HG03095 (cell line): ENCODE measurements around the gene BTF3L4.
"Not testable (repeated sequence)": the region's sequence is repeated elsewhere in the genome, so short reads cannot be mapped to it uniquely, and the experiment has no call there.

Experiments used
- ATAC-seq: cut with Tn5 transposase; IDR thresholded peaks from one replicate; pipeline ENCODE4 v1.9.1; 2021; ENCODE audit warnings: moderate library complexity; ENCODE audit not compliant: unreplicated experiment

Gene BTF3L4

DNA sequence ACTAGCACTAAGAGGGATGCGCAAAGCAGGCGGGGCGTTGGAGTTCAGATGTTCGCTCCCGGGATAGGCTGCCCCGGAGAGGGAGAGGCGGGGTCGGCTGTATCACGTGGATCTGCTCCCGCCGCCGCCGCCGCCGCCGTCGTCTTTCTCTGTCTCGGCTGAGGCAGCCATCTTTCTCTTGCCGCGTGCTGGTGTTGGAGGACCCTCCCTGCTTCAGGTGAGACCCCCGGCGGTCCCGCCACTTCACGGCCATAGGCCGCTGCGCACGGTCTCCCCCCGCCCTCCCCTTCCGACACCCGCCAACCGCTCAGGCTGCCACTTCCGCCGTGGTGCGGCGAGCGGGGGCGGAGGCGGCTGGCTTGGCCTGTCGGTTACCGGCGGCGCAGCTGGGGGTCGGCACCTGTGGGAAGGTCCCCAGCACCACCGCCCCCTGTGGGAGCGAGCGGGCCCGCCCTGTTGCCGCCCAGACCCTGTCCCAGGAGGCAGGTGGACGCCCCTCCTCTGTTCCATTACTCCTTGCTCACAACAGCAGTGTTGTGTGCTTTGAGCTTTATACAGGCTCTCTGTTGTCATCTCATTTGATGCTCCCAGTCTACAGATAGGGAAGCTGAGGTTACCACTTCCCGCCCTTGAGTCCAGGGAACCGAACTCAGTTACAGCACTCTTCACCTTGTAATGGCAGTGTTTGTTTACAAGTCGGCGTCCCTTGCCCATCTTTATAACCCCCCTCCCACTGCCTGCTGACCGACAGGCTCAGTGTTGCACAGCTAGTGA is at the start of gene BTF3L4:
BTF3L4 (plus strand) TSS at position 133 of the 774 bp plus-strand sequence. CDS start 3,553 bp downstream, outside the sequence.
- peak; percentile 69 for ATAC-seq

DNA sequence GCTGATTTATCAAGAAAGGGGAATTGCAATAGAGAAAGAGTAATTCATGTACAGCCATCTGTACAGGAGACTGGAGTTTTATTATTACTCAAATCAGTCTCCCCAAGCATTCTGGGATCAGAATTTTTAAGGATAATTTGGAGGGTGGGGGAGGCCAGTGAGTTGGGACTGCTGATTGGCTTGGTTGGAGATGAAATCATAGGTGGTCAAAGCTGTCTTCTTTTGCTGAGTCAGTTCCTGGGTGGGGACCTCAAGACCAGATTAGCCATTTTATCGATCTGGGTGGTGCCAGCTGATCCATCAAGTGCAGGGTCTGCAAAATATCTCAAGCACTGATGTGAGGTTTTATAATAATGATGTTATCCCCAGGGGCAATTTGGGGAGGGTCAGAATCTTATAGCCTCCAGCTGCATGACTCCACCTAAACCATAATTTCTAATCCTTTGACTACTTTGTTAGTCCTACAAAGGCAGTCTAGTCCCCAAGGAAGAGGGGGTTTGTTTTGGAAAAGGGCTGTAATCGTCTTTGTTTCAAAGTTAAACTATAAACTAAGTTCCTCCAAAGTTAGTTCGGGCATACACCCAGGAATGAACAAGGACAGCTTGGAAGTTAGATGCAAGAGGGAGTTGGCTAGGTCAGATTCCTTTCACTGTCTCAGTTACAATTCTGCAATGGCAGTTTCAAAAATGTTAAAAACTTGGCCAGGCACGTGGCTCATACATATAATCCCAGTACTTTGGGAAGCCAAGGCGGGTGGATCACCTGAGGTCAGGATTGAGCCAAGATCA is 48.7 kb upstream of the BTF3L4 start:
- ATAC-seq, result no peak

DNA sequence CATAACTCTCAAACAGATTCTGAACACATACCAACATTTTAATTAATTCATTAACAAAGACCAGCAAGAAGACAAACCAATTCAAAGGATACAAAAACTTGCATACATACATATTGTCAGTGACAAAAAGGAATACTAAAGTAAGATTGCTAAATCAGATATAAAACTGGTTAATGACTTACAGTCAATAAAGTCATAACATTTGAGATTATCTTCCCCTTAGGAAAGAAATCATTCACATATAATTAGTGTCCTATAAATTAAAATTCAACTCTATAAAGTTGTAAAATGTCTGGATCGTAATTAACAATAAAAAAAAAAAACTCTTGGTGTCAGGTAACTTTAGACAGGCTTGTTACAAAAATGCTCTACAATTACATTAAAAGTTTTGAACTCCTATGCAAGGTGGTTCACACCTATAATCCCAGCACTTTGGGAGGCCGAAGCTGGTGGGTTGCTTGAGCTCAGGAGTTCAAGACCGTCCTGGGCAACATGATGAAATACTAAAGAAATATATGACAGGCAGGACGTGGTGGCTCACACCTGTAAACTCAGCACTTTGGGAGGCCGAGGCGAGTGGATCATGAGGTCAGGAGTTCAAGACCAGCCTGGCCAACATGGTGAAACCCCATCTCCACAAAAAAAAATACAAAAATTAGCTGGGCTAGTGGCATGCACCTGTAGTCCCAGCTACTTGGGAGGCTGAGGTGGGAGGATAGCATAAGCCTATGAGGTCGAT is 47.9 kb upstream of the BTF3L4 start:
- ATAC-seq, result no peak

DNA sequence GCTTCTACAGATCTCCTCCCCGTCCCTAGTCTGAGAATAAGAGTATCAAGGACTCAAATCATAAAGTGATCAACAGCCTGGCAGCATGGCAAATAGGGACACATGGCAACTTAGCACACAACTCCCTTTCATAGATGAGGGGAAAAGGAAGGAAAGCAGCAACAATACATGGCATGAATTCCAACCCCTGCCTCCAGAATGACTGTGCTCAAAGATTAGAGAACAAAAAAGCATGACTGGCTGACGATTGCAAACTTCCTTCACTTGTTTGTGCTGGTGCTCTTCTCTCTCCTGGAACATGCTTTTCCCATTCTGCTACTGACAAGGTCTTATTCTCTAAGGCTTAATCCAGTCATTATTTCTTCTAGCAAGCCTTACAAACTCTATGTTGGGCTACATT is 34.0 kb upstream of the BTF3L4 start:
- ATAC-seq, result no peak

DNA sequence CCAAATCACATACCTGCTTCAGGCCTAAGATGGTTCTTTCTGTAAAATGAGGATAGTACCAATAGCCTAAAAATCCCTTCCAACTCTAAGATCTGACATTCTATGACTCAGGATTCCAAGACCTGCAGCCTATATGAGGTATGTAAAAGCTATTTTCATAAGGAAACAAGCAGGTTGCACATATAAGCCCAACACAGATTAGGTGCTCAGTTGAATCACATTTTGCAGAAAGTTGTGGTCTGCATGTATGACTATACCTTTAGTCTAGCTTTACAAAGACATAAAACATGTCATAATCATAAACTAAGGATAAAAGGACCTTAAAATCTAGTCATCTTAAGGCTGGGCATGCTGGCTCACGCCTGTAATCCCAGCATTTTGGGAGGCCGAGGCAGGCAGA is 29.8 kb upstream of the BTF3L4 start:
- no peak for ATAC-seq

DNA sequence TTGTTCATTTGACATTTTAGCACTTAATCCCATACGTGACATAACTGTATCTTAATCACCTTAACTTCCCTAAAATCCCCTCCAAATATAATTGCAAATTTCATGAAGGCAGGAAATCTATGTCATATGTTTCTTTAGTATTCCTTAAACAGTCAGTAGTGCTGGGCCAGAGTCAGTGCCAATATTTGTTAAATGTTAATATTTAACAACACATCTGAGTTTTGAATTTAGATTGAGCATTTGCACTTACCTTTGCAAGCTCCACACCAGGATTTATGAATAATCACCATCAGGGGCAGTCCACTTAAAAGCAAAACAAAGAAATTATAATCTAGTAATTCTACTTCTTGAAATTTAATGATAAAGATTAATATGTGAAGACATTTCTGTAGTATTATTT is 27.8 kb upstream of the BTF3L4 start:
- no peak for ATAC-seq

DNA sequence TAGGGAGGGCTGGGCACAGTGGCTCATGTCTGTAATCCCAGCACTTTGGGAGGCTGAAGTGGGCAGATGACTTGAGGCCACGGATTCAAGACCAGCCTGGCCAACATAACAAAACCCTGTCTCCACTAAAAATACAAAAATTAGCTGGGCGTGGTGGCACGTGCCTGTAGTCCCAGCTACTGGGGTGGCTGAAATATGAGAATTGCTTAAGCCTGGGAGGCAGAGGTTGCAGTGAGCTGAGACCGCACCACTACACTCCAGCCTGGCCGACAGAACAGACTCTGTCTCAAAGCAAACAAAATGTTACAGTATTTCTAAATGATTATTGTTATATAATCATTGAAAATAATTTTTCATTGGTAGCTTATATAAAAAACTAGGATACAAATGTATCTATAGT is 27.3 kb upstream of the BTF3L4 start:
- ATAC-seq, result not testable (repeated sequence)

DNA sequence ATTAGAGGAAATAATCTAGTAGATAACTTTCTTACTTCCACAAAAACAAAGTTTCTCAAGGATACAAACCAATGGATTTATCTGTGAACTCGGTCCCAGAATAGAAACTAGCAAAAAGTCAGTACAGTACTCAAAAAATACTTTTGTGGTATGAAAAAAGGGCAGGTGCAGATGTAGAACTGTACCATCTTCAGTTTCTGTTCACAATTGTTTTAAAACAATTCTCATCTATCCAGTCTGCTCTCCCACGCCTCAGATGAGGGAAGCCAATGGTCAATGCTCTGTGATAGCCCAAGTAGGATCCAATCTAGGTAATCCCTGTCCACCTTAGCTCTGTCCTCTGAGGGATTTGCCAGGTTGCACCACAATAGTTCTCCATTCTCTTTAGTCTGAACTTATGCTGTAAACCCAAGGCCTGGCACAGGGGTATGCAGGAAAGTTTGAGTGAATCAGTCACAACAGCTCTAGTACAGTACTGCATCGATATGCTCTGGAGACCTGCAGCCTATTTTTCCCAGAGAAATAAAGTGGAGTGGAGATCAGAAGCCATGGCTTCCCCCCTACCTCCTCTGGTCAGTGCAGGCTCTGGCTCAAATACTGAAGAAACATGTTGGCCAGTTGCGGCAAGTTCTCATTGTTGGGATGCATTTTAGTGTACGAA is 23.8 kb upstream of the BTF3L4 start:
- ATAC-seq, result no peak

DNA sequence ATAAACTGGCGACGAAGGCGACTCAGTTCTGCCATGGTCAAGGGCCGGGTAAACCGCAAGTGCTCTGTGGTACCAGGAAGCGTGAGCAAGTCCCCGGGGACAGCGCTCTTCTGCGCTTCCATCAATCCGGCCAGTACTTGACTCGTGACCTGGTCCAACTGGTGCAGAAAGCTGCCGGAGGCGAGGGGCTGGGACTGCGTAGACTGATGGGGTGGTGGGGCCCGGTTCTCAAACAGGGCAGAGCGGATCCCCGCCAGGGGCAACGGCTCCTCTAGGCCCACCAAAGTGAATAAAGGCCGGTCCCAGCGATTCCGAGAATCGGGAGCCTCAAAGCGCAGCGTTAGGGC is 23.3 kb upstream of the BTF3L4 start:
- peak; percentile 43 for ATAC-seq

DNA sequence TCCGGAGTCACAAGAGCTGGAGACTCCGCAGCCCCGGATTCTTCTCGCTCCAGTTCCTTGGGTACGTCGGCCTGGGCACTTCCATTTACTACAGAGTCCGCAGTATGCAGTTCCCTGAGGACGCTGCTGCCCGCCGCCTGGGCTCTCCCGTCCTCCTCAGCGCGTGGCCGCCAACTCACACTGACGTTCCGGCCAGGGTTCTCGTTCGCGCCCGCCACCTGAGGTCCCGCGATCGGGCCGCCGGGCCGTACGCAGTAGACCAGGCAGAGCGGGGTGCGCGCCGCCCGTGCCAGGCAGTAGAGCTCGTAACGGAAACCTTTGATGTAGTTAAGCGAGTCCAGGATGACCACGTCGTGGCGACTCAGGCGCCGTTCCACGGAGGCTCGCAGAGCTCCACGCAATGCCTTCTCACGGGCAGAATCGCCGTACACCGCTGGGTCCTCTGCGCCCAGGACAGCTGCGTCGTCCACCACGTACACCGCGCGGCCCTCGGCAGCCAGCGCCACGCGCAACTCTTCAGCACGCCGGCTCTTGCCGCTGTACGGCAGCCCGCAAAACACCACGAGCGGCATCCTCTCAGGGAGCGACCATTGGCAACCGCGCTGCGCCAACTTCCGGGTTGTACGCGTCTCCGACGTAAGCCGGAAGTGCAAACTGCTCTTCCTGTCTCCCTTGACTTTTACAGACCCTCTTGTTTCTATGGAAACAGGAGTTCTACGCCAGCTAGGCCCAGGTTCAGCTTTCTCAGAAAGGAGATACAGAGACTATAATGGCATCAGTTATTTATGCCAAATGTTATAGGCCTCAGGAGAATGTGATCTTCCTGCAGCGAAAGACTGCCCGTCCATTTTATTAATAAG is 22.7 kb upstream of the BTF3L4 start, which contains the start of gene KTI12:
KTI12 (minus strand) TSS at position 621 of the 860 bp plus-strand sequence; CDS start at position 572, 49 bp downstream.
- ATAC-seq, result peak; percentile 82

DNA sequence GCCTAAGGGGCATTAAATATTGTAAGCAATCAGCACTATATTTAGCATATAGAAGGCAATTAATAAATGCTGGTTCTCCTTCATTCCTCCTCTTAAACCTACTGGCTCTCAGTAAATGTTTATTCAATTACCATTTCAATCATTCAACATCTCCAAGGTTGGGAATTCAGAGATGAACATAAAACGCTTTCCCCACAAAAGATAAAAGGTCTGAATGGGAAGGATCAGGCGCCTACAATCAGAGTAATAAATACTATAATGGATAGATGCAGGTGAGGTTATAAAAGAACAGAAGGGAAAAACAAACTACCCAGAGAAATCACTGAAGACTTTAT is 22.1 kb upstream of the BTF3L4 start:
- no peak for ATAC-seq

DNA sequence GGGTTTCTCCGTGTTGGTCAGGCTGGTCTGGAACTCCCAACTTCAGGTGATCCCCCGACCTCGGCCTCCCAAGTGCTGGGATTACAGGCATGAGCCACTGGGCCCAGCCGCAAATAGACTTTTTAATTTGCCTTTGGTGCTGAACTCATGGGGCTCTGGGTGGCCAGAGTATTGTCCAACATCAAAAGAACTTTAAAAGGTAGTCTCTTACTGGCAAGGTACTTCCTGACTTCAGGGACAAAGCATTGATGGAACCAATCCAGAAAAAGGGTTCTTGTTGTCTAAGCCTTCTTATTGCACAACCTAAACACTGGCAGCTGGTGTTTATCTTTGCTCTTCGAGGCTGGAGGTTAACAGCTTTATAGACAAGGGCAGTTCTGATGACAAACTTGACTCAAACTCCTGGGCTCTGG is 18.7 kb upstream of the BTF3L4 start:
- ATAC-seq, result no peak

DNA sequence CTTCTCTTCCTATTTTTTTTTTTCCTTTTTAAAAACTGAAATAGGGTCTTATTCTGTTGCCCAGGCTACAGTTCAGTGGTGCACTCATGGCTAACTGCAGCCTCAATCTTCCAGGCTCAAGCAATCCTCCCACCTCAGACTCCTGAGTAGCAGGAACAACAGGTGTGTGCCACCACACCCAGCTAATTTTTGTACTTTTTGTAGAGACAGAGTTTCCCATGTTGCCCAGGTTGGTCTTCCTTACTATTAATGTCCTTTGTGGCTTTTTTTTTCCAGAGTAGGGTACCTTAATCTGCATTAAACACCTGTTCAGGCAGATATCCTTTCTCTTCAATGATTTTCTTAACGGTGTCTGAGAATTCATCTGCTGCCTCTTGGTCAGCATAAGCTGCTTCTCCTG is 18.2 kb upstream of the BTF3L4 start:
- ATAC-seq, result no peak

DNA sequence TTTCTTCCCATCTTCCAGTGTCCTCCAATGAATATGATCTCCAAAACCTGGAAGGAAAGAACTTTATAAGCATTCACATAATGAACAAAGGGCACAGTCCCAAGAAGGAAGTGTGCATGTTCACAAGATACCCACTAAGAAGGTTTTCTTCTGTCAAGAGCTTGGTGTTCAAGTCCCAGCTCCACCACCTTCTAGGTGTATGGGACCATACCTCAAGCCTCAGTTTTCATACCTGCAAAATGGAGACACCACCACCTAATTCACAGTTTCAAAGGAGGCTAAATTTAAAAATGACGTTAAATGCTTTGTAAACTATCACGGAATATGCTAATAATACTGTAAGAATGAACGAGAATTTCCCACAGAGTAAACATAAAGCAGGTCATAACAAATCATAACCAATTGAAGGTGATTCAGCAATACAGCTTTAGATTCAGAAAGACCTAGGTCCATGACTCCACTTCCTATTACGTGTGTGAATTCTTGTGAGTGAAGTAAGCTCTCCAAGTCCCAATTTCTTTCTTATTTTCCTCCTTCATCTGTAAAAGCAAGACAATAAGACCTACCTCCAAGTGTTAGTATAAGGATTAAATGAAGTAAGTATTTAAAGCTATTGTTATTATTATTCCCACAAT is 14.4 kb upstream of the BTF3L4 start:
- no peak for ATAC-seq

DNA sequence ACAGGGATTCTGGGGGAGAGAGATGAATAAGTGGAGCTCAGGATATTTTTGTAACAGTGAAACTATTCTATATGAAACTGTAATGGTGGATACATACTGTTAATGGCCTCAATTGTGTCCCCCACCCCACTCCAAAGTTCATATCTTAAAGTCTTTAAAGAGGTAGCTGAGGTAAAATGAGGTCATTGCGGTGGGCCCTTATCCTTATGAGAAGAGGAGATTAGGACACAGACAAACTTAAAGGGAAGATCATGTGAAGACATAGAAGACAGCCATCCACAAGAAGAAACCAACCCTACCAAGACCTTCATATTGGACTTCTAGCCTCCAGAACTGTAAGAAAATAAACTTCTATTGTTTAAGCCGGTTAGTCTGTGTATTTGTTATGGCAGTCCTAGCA is 10.9 kb upstream of the BTF3L4 start:
- ATAC-seq, result no peak

DNA sequence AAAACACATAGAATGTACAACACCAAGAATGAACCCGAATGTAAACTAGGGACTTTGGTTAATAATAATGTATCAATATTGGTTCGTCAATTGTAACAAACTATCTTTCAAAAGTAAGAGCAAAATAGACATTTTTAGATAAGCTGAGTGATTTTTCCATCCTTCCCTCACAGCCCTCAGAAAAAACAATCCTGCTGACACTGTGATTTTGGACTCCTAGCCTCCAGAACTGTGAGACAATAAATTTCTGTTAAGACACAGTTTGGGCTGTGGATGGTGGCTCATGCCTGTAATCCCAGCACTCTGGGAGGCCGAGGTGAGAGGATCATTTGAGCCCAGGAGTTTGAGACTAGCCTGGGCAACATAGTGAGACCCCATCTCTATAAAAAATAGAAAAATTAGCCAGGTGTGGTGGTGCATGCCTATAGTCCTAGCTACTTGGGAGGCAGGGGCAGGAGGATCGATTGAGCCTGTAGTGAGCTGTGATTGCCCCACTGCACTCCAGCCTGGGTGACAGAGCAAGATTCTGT is 10.4 kb upstream of the BTF3L4 start:
- not testable (repeated sequence) for ATAC-seq

DNA sequence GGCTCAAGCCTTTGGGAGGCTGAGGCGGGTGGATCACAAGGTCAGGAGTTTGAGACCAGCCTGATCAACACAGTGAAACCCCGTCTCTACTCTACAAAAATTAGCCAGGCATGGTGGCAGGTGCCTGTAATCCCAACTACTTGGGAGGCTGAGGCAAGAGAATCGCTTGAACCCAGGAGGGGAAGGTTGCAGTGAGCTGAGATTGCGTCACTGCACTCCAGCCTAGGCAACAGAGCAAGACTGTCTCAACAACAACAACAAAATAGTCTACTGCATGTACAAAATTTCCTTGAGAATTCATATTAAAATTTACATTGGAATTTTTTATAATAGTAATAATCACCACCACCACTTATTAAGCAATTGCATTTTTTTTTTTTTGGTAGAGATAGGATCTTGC is 6.8 kb upstream of the BTF3L4 start:
- not testable (repeated sequence) for ATAC-seq

DNA sequence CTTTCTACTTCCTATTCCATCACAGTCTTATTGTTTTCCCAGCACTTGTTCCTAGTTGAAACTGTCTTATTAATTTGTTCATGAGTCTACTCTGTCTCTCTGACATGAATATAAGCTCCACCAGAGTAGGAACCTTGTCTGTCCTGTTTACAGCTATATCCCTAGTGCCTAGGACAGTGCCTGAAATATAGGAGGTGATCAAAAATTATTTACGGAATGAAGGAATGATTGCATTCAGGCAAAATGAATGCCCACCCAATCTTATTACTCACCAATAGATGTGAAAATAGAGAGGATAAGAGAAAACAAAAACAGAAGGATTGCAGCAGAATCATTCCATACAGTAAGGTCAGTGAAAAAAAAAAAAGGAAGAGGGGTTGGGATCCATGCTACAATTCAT is 2.2 kb upstream of the BTF3L4 start:
- no peak for ATAC-seq

DNA sequence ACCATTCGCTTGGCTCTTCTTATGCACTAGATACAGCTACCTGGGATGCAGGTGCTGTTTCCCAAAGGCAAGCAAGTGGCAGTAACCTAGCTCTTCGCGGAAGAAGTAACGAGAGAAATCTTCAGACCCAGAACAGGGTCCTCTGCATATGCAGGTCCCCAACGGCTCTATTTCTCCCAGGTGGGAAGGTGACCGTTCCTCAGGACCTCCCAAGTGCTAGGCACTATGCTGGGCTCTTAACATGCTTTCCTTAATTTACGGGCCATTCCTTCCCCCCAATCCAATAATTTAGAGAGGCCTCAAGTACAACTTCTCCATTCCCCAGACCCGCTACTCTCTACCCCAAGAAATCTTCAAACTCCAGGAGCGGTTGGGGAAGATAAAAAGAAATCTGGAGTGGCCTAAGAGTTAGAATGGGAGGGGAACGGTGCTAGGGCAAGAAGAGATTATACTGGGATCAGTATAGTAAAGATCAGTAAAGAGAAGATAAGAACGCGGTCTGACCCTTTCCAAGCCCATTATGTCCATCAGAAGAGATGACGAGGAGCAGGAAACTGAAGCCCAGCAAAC is 1.5 kb upstream of the BTF3L4 start:
- no peak for ATAC-seq
